Measurements from ENCODE around the gene CCDC30. TPM values are rescaled to one million over a fixed set of nuclear protein-coding genes. Genes with fewer than 3 reads are reported as not detected.

Gene CCDC30
- 0.34 and 1.1 TPM in 2 replicates for total RNA-seq

DNA sequence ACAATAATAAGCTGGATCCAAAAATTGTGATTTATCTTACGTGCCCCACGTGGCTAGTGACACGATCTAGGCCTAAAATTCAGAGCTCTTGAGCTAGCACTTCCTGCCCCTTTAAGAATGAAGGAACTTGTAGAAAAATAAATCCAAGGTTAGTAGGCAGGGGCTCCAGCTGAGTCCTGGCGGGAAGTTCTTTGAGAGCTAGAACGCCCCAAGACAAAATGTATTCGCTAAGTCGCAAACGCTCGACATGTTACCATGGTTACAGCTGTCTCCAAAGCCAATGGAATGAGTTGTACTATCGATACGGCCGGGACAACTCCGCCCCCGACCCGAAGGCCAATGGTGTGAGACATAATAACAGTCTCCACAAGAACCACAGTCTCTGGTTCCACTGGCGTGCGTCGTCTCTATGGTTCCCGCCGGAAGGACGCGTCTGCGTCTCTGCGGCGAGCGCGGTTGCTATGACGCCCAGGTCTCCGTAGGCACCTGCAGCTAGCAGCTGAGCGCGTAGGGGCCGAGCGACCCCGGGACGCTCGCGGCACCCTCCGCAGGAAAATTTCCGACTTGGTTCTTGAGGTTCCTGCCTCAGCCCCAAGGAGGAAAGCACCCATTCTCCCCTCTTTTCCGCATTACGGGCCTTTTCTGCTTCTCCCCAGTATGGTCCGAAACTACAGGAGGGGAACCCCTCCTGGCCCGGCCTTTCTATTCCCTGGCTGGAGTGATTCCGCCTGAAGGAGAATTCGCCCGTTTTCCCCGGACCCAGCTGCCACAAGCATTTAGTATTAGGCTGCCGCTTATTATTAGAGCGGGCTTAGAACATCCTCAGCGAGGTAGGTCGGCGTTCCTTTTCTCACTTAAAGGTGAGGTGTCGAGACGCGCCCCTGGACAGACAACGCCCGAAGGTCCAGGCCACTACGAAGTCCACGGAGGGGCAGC, at the start of gene CCDC30:
Gene CCDC30, plus strand, starts transcription at position 459 of the 936 bp plus-strand sequence. CDS start 17,266 bp downstream, outside the sequence.

GRCh38 chr1:42456010-42456753, 6.9 kb upstream of the CCDC30 start, which contains the start of the genes PPCS and ZMYND12:
TSS of gene PPCS (plus strand) at chr1:42456543. CDS start at chr1:42456566, 23 bp downstream.
TSS of gene ZMYND12 (minus strand) at chr1:42456022. CDS start at chr1:42455997, 25 bp downstream.

GRCh38 chr1:42657981-42658876, 195.1 kb downstream of the CCDC30 start, which contains the start of gene PPIH:
TSS of gene PPIH (plus strand) at chr1:42658423. CDS start at chr1:42658447, 24 bp downstream.

GRCh38 chr1:42681741-42682483, 218.8 kb downstream of the CCDC30 start, which contains the start of gene YBX1:
TSS of gene YBX1 (plus strand) at chr1:42682418. CDS start at chr1:42682566, 148 bp downstream.

Other genes with a start within 250 kb of the CCDC30 start
- 16.4 and 28.7 TPM in 2 replicates for gene FOXJ3, start 128.1 kb upstream of the CCDC30 start, total RNA-seq
- under 0.01 TPM in 2 replicates for gene RIMKLA, start 82.5 kb upstream of the CCDC30 start, total RNA-seq
- 0.68 and 1.00 TPM in 2 replicates for gene ZMYND12, start 7.3 kb upstream of the CCDC30 start, total RNA-seq
- gene PPCS, start 6.7 kb upstream of the CCDC30 start, total RNA-seq: 43.6 and 75.5 TPM in 2 replicates
- gene PPIH, start 195.1 kb downstream of the CCDC30 start, total RNA-seq: 20.5 and 28.7 TPM in 2 replicates
- gene YBX1, start 219.1 kb downstream of the CCDC30 start, total RNA-seq: 832 and 1,240 TPM in 2 replicates